GM18909 (cell line): ENCODE data around the gene AP1M2.
"Not testable (repeated sequence)": the region's sequence is repeated elsewhere in the genome, so short reads cannot be mapped to it uniquely, and the experiment has no call there.

ENCODE experiments used
- ATAC-seq: cut with Tn5 transposase; IDR thresholded peaks from one replicate; pipeline ENCODE4 v1.9.1; 2021; ENCODE audit warnings: mild to moderate bottlenecking; ENCODE audit not compliant: unreplicated experiment, poor library complexity

The AP1M2 gene

DNA sequence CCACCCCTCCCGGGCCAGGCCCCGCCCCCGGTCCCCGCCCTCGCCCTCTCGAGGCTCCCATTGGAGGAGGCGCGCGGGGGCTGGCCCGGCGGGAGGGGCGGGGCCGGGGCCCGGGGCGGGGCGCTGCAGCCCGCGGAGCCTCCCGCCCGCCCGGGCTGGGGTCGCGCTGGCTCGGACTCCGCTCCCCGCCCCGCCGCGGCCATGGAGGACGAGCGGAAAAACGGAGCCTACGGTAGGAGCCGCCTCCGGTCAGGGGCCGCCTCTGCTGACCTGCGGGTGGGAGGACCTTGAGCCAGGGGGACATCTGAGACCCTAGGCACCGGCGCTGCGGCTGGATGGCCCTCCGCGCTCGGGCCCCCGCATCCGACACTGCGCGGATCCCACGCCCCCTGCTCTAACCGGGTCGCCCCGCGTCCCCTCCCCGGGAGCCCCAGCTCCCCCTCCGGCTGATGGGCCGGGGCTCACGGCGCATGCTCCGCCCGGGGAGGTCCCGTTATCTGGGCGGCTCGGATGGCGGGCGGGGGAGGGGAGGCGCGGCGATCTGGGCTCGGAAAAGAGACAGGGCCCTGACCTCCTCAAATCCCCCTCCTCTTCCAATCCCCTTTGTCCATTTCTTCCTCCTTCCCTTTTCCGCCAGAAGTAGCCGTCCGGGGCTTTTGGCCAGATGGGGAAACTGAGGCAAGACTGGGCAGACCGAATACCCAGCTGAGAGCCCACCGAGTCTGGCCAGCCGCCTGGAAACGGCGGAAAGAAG lies 15.4 kb upstream of the AP1M2 start:
- peak; percentile 48 for ATAC-seq

DNA sequence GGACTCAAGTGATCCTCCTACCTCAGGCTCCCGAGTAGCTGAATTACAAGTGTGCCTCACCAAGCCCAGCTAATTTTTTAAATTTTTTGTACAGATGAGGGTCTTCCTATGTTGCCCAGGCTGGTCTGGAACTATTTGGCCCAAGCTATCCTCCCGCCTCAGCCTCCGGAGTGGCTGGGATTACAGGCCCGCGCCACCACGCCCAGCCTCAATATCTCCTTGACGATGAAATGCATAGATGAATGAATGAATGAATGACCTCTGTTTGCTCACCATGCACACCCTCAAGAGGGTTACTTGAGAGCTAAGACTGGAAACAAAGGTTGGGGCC lies 14.9 kb upstream of the AP1M2 start:
- no peak for ATAC-seq

DNA sequence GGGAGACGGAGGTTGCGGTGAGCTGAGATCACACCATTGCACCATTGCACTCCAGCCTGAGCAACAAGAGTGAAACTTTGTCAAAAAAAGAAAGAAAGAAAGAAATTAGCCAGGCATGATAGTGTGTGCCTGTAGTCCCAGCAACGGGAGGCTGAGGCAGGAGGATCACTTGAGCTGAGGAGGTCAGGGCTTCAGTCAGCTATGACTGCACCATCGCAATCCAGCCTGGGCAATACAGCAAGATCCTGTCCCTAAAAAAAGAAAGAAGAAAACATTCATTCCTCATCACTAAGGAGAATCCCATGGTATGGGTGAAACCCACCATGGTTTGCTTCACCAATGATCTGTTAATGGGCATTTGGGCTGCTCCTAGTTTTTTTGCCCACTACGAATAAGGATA lies 13.0 kb upstream of the AP1M2 start:
- no peak for ATAC-seq

GRCh38 chr19:10593820-10594637 lies 6.9 kb upstream of the AP1M2 start:
- peak; percentile 62 for ATAC-seq

DNA sequence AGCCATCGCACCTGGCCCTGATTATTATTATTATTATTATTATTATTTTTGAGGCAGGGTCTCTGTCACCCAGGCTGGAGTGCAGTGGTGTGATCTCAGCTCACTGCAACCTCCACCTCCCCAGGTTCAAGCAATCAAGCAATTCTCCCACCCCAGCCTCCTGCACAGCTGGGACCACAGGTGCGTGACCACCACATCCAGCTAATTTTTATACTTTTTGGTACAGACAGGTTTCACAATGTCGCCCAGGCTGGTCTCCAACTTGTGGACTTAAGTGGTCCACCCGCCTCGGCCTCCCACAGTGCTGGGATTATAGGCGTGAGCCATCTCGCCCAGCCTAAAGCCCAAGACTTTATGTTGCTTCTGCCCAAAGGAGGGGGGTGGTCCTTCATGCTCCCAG lies 6.0 kb upstream of the AP1M2 start:
- ATAC-seq, result no peak

DNA sequence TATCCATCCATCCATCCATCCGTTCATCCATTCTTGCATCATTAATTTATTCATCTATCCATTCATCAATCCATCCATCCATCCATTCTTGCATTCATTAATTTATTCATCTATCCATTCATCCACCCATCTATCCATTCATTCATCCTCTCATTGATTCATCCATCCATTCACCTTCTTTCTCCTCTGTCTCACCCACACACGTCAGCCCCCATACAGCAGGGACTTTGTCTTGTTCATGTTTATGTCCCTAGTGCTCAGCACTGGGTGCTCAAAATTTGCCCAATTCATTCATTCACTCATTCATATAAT lies 683 bp upstream of the AP1M2 start:
- ATAC-seq, result no peak

DNA sequence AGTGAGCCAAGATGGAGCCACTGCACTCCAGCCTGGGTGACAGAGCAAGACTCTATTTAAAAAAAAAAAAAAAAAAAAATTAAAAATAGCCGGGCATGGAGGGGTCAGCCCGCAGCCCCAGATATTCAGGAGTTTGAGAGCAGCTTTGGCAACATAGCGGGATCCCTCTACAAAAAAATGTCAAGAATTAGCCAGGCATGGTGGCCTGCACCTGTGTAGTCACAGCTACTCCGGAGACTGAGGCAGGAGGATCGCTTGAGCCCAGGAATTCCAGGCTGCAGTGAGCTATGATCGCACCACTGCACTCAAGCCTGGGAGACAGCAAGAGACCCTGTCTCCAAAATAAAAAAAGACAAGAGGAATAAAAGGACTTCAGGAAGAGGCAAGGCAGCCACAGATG lies 716 bp downstream of the AP1M2 start:
- ATAC-seq, result no peak

DNA sequence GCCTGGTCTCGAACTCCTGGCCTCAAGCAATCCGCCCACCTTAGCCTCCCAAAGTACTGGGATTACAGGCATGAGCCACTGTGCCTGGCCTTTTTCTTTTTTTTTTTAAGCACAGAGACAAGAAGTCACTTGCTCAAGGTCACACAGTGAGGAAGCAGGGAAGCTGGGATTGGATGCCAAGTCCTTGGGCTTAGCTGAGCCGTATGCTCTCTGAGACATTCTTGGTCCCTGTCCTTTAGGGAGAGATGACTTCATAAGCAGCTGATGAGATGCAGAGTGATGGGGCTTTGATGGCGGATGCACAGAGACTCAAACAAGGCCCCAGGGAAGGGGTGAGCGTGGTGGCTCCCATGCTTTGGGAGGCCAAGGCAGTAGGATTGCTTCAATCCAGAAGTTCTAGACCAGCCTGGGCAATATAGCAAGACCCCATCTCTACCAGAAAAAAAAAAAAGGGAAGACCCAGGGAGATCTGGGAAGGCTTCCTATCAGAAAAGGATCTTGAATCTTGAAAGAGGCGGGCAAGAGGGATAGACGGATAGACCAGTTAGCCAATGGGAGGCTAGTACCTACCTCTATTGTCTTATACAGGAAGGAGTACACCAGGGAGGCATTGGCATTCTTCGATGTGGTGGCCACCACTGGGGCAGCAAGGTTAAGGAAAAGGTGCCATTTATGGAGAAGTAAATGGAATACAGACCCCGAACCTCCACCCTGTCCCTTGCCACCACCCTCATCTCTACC lies 3.9 kb downstream of the AP1M2 start:
- ATAC-seq, result no peak

DNA sequence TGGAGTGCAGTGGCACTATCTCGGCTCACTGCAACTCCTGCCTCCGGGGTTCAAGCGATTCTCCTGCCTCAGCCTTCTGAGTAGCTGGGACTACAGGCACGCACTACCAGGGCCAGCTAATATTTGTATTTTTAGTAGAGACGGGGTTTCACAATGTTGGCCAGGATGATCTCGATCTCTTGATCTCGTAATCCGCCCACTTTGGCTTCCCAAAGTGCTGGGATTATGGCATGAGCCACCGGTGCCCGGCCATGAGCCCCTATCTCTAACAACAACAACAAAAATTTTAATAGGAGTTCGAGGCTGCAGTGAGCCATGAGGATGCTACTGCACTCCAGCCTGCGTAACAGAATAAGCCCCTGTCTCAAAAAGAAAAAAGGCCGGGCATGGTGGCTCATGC lies 5.0 kb downstream of the AP1M2 start:
- no peak for ATAC-seq

GRCh38 chr19:10580979-10581631 lies 6.0 kb downstream of the AP1M2 start:
- no peak for ATAC-seq

DNA sequence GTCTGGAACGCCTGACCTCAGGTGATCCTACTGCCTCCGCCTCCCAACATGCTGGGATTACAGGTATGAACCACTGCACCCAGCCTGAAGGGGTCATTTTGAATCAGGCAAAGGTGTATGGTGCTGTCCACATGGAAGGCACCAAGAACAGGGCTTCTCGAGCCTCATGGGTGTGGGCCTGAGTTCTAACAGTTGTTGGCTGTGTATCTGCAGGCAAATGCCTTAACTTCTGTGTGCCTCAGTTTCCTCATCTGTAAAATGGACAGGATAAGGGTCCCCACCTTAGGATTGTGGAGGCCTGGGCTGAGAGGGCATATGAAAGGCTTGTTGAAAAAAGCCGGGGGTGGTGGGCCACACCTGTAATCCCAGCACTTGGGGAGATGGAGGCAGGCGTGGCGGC lies 9.2 kb downstream of the AP1M2 start:
- ATAC-seq, result no peak

DNA sequence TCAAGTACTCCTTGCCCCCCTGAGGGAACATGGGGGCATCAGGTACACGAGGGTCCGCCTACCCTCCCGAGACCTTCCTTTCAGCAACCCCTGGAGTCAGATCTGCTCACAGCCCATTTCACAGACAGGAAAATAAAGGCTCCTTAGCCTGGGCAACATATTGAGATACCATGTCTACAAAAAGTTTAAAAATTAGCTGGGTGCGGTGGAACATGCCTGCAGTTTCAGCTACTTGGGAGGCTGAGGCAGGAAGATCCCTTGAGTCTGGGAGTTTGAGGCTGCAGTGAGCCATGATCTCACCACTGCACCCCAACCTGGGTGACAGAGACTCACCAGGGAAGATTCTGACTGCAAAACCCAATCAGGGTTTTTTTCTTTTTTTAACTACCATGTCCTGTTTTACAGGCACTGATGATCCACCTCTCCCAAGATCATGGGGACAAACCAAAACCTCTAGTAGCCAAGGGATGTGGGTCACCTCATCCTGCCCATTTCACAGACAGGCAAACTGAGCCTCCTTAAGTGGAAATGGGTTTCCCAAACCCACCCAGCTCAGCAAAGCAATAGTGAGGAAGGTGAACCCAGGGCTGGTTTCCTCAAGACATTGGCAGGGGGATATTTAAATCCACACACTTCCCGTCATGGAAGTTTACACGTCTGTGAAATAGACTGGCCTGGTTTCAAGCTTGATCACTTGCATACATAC lies 11.9 kb downstream of the AP1M2 start:
- no peak for ATAC-seq

GRCh38 chr19:10574462-10574861 lies 12.7 kb downstream of the AP1M2 start:
- ATAC-seq, result no peak

- ATAC-seq, result not testable (repeated sequence)
These were observed 13.3 kb downstream of the AP1M2 start for GRCh38 chr19:10573793-10574192.

- ATAC-seq, result peak; percentile 65
These were observed 18.1 kb downstream of the AP1M2 start, which contains the start of gene CDKN2D for GRCh38 chr19:10568826-10569651. TSS of gene CDKN2D (minus strand) at chr19:10568979. CDS start at chr19:10568653, 326 bp downstream.

GRCh38 chr19:10568062-10568825 lies 18.9 kb downstream of the AP1M2 start:
- ATAC-seq, result peak; percentile 2

DNA sequence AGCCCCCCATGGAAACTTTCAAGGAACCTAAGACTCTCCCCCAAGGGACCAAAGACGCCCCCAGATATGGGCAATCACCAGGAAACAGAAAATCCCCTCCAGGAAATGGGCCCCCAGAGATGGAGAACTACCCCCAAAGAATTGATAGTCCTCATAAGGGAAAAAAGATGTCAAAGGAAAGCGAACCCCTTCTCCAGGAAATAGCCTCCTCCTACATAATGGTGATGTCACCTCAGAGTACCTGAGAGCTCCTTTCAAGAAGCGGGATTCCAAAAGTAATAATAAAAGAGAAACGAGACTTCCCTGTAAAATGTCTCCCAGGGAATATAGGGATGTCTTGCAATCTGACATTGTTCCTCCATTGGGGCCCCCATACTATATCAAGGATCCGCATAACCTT lies 19.5 kb downstream of the AP1M2 start:
- ATAC-seq, result no peak

GRCh38 chr19:10566658-10567410 lies 20.3 kb downstream of the AP1M2 start:
- peak; percentile 22 for ATAC-seq
